ENCODE data around the gene CLASP2. TPM values are rescaled to one million over a fixed set of nuclear protein-coding genes. Genes with fewer than 3 reads are reported as not detected.

Gene CLASP2
- polyA plus RNA-seq, 1 experiment = 27.4 TPM

GRCh38 chr3:33699275-33699674 is 18.8 kb downstream of the CLASP2 start:
- no peak for TF ChIP-seq CTCF (IDR thresholded peaks at IDR 0.05; ENCODE audit: low read depth, low read length)
- H3K27ac ChIP-seq (ENCODE audit: low read depth, low read length) = no peak overlapping the region
- CTCF ChIA-PET = no interaction called here
- no peaks in the 10 kb centered on the region for H3K27me3 ChIP-seq (ENCODE audit: control insufficient read depth, insufficient read depth, low read length)
- DNase-seq (ENCODE audit: low read depth, low spot score) = no peak
- H3K9me3 ChIP-seq (ENCODE audit: control insufficient read depth, insufficient read depth, low read length) = peaks cover 12% of the 10 kb centered on the region
- H3K4me3 ChIP-seq (ENCODE audit: low read depth, low read length) = no peak overlapping the region
- POLR2A ChIA-PET = no interaction called here

GRCh38 chr3:33694944-33695343 is 23.1 kb downstream of the CLASP2 start:
- Histone ChIP-seq H3K9me3 (ENCODE audit: control insufficient read depth, insufficient read depth, low read length) (0 out of 2 replicates have a peak, but pooled peaks cover under 1% of the 10 kb centered on the region), H3K27ac (ENCODE audit: low read depth, low read length) (no peak overlapping the region), H3K4me3 (ENCODE audit: low read depth, low read length) (no peak overlapping the region), H3K27me3 (ENCODE audit: control insufficient read depth, insufficient read depth, low read length) (no peaks in the 10 kb centered on the region)
- ChIA-PET POLR2A (no interaction called here), CTCF (no interaction called here)
- TF ChIP-seq CTCF (IDR thresholded peaks at IDR 0.05; ENCODE audit: low read depth, low read length) = no peak
- no peak for DNase-seq (ENCODE audit: low read depth, low spot score)

GRCh38 chr3:33690341-33690740 is 27.7 kb downstream of the CLASP2 start:
- no peaks in the 10 kb centered on the region for H3K9me3 ChIP-seq (ENCODE audit: control insufficient read depth, insufficient read depth, low read length)
- no peak for TF ChIP-seq CTCF (IDR thresholded peaks at IDR 0.05; ENCODE audit: low read depth, low read length)
- H3K27ac ChIP-seq (ENCODE audit: low read depth, low read length) = no peak overlapping the region
- no peaks in the 10 kb centered on the region for H3K27me3 ChIP-seq (ENCODE audit: control insufficient read depth, insufficient read depth, low read length)
- DNase-seq (ENCODE audit: low read depth, low spot score) = no peak
- CTCF ChIA-PET = interaction anchor here (0.7 kb wide), 1 partner anchor 86 kb away, joined by 3 read pairs; no protein-coding TSS in a partner anchor
- POLR2A ChIA-PET = no interaction called here
- H3K4me3 ChIP-seq (ENCODE audit: low read depth, low read length) = no peak overlapping the region

- Histone ChIP-seq H3K27ac (ENCODE audit: low read depth, low read length) (peak overlapping the region; percentile 42), H3K27me3 (ENCODE audit: control insufficient read depth, insufficient read depth, low read length) (no peaks in the 10 kb centered on the region), H3K4me3 (ENCODE audit: low read depth, low read length) (no peak overlapping the region), H3K9me3 (ENCODE audit: control insufficient read depth, insufficient read depth, low read length) (no peaks in the 10 kb centered on the region)
- TF ChIP-seq CTCF (IDR thresholded peaks at IDR 0.05; ENCODE audit: low read depth, low read length) = no peak
- POLR2A ChIA-PET = interaction anchor here (0.7 kb wide), 1 partner anchor 30 kb away, joined by 3 read pairs; the partner anchor contains the start of gene CLASP2
- DNase-seq (ENCODE audit: low read depth, low spot score) = no peak
- CTCF ChIA-PET = interaction anchor here (1.2 kb wide), 1 partner anchor 100 kb away, joined by 3 read pairs; no protein-coding TSS in a partner anchor
Measured at GRCh38 chr3:33687406-33688010, 30.5 kb downstream of the CLASP2 start.

GRCh38 chr3:33682770-33683169 is 35.3 kb downstream of the CLASP2 start:
- DNase-seq (ENCODE audit: low read depth, low spot score) = no peak
- no peak for TF ChIP-seq CTCF (IDR thresholded peaks at IDR 0.05; ENCODE audit: low read depth, low read length)
- CTCF ChIA-PET = no interaction called here
- no peak overlapping the region for H3K27ac ChIP-seq (ENCODE audit: low read depth, low read length)
- H3K9me3 ChIP-seq (ENCODE audit: control insufficient read depth, insufficient read depth, low read length) = no peaks in the 10 kb centered on the region
- POLR2A ChIA-PET = no interaction called here
- no peak overlapping the region for H3K4me3 ChIP-seq (ENCODE audit: low read depth, low read length)
- no peaks in the 10 kb centered on the region for H3K27me3 ChIP-seq (ENCODE audit: control insufficient read depth, insufficient read depth, low read length)
